ELR (cell line): ENCODE data around the gene MAP6D1.

Source experiments
- DNase-seq: peaks from one replicate; pipeline ENCODE4 v3.0.0-alpha.2; 2015; ENCODE audit warnings: low read depth

Gene MAP6D1

DNA sequence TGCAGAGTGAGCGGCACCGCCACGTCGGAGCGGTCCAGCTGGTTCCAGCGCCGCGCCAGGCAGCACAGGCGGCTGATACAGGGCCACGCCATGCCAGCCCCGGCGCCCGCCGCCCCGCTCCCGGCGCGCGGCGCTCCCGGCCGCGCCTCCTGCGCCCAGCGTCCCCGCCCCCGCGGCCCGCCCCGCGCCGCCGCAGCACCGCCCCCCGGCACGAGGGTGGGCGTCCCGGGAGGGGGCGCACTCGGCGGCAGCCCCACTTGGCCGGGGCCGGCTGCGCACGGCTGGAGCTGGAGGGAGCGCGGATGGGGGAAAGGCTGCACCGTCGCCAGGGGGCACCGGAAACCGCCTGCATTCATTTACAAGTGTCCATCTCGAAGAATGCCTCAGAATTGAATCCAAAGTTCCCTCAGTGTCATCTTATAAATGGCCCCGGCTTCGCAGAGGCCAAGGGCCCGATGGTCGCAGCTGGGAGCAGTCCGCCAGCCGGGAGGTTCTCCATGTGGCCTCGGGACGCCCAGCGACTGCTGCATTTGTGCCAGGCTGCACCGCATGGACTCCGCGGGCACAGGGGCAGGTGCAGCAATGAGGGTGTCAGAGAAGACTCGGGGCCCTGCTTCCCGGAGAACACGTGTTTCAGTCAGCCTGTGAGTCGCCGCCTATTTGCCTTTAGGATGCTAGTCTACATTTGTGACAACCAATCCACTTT lies at the start of gene MAP6D1:
TSS of gene MAP6D1 (minus strand) at position 122 of the 706 bp plus-strand sequence. CDS start at position 92, 30 bp downstream.
- peak; percentile 79 for DNase-seq

GRCh38 chr3:183873914-183874313 lies 48.5 kb upstream of the MAP6D1 start:
- no peak for DNase-seq

DNA sequence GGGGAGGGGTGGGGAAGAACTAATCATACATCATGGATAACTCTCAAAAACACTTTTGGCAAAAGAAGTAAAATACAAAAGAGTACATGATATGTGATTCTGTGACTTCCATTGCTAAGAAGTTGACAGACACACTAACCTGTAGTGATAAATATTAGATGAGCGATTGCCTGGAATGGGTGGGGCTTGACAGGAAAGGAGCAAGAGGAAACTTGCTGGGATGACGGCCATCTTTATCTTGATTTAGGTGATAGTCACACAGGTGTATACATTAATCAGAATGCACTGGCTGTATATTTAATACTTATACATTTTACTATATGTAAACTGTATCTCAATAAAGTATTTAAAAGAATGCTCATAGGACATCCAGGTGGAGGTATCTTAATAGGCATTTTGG lies 46.2 kb upstream of the MAP6D1 start:
- DNase-seq: no peak

GRCh38 chr3:183870563-183870962 lies 45.2 kb upstream of the MAP6D1 start:
- DNase-seq: no peak

GRCh38 chr3:183868796-183869195 lies 43.4 kb upstream of the MAP6D1 start:
- DNase-seq: no peak

DNA sequence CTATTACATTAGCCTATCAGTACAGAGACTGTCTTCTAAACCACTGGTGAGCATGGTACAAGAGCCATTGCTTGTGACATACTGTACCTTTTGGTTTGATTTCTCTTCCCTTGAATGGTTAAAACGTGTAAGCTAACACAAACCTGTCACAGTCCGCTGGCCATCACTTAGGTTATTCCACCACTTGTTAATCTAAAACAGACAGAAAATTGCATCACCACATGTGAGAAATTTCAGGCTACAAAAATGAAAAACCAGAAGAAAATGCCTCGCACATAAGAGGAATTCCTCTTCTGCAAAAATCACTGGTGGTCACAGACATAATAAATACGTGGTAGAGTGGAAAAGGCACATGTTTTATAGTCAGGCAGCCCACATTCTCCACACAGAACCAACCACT lies 37.2 kb upstream of the MAP6D1 start:
- no peak for DNase-seq

- no peak for DNase-seq
These were observed 32.5 kb upstream of the MAP6D1 start for GRCh38 chr3:183857863-183858262.

DNA sequence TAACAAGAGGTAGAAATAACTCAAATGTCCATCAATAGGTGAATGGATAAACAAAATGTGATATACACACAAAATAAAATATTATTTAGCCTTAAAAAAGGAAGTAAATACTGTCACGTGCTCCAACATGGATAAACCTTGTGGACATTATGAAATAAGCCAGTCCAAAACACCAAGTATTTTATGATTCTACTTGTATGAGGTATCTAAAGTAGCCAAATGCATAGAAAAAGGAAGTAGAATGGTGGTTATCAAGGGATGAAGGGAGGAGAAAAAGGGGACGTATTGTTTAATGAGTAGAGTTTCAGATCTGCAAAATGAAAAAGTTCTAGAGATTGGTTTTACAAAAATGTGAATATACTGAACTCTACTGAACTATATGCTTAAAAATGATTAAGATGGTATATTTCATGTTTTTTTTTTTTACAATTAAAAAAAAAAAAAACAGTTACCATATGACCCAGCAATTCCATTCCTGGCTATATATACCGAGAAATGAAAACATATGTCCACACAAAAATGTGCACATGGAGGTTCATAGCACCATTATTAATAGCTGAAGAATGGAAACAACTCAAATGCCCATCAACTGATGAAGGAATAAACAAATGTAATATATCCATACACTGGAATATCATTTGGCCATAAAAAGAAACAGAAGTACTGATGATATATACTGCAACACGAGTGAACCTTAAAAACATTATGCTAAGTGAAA lies 29.1 kb upstream of the MAP6D1 start:
- no peak for DNase-seq

GRCh38 chr3:183845608-183846288 lies 20.4 kb upstream of the MAP6D1 start:
- peak; percentile 79 for DNase-seq

GRCh38 chr3:183845090-183845489 lies 19.7 kb upstream of the MAP6D1 start:
- no peak for DNase-seq

DNA sequence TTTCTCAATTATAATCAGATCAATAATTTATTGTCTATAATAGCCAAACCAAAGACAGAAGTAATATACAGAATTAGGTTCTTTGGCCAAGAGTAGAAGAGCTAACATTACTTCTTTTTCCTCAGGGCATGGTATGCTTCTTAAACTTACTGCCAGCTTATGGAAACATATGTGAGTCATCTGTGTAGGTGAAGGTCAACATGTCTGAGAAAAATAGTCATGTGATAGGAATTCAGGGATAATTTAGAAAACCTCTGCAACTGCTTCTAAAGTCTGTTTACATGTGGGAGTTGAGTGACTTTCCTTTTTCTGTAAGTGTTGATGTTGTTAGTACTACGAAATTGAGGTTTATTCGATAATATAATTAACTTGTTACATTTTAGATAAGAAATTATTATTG lies 19.2 kb upstream of the MAP6D1 start:
- peak; percentile 93 for DNase-seq

GRCh38 chr3:183839751-183840150 lies 14.4 kb upstream of the MAP6D1 start:
- no peak for DNase-seq

DNA sequence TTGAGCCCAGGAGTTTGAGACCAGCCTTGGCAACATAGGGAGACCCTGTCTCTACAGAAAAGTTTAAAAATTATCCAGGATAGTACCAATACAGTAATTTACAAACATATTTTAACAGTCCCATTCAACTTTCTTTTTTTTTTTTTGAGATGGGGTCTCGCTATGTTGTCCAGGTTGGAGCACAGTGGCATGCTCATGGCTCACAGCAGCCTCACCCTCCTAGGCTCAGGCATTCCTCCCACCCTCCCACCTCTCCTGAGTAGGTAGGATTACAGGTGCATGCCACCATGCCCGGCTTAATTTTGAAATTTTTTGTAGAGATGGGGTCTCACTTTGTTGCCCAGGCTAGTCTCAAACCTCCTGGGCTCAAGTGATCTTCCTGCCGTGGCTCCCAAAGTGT lies 12.5 kb upstream of the MAP6D1 start:
- no peak for DNase-seq

GRCh38 chr3:183837390-183837789 lies 12.0 kb upstream of the MAP6D1 start:
- no peak for DNase-seq

- DNase-seq: no peak
These were observed 8.1 kb upstream of the MAP6D1 start for GRCh38 chr3:183833516-183833915.

DNA sequence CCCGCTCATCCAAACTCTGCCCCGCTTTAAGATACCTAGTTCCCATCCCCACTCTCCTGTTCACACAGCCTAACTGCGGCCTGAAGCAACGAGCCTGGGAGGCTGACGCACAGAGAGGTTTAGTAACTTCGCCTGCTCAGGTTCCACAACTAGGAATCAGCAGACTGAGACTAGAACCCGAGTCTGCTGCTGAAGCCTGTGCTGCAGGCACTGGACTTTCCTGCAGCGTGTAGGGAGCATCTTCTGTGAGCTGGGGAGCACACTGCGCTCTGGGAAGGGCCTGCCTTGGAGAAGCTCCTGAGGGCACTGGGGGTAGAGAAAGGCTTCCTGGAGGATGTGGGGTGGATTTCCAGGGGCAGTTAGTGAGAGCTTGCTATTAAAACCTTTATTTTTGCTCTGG lies 4.8 kb upstream of the MAP6D1 start:
- DNase-seq: no peak

DNA sequence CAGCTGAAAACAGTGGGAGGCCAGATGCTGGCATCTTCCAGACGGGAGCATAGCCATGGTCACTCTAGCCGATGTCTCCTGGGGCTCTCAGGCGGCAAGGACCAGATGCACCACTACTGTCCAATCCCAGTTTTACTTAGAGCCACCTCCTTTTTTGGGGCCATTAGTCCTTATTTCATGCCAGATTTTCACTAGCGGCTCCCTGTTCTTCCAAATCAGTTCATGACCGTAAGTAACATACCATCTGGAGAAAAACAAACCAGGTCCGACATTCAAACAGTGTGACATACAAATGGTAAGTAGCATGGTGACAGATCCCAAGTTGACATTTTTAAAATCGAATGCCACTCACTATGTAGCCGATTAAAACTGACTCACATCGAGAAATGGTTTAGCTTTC lies 4.1 kb upstream of the MAP6D1 start:
- DNase-seq: no peak

DNA sequence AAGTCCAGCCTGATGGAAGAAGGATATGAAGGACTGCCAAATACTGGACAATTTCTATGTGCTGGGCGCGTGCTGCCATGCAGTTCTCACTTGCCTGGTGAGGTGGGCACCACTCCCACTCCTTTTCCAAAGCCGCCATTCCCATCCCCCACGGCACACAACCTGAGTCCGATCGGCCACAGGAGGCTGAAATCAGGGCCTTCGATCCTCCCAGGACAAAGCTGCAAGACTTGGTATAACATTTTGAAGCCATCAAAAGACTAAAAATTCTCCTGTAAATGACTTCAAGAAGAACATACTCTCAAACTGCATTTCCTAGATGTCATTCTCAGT lies 3.1 kb upstream of the MAP6D1 start:
- no peak for DNase-seq

- DNase-seq: no peak
These were observed 2.6 kb upstream of the MAP6D1 start for GRCh38 chr3:183827809-183828537.

DNA sequence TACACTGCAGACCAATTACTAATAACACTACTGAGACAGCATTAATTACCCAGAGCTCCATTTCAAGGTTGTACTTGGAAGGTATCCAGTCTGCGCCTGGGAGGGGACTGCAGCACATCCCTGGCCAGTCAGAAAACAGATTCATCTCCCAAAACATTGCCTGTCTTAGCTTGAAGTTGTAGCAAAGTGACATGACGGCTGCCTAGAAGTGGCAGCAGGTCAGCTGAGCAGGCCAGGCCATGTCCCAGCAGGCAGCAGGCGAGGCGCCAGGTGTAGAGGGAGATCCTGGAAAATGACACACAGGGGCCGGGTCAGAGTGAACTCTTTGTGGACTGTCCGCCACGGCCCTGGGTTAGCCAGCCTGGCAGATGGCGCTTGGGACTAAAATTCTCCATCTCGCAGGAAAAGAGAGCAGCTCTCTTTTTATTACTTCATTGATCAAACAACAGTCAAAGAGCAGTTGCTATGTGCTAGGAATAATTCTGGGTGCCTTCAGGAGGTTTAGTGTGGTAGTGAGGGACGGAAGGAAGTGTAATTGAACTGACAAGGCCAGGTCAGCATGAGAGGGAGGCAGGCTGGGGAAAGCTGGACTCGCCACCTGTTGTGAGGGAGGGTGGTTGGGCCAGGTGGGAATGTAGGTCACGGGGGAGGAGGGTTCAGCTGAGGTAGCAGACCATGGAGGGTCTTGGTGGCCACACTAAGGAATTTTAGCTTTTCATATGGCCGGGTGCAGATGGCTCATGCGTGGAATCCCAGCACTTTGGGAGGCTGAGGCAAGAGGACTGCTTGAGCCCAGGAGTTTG lies 1.3 kb upstream of the MAP6D1 start:
- DNase-seq: no peak

DNA sequence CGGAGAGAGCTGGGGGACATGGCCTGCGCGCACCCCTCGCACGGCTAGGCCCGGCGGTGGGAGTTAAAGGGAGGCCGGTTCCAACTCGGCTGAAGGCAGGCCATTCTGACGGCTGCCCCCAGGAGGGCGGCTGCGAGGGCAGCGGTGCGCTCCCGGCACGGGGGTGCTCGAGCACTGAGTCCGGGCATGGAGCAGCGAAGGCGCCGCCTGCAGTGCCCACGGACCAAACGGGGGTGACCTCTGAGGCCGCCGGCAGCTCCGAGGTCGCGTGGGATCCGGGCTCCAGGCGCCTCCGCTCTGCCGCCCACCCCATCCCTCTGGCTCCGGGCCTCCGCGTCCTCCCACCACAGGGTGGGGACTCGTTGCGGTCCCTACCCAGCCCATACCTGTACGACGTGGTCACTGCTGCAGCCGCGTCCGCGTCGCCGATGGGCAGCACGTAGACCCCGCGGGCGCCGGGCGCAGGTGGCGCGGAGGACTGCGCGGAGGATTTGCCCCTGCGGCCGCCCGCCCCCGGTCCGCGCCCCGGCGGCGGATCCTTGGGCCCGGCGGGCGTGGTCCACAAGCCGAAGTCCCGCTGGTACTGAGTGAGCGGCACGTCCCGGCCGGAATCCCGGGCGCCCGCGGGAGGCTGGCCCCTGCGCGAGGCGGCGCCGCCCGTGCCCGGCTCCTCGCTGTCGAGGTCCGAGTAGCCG lies 469 bp downstream of the MAP6D1 start:
- DNase-seq: peak; percentile 55
